Measurements from ENCODE around the gene SGIP1. TPM values are rescaled to one million over a fixed set of nuclear protein-coding genes. Genes with fewer than 3 reads are reported as not detected.
"Not testable (repeated sequence)": the region's sequence is repeated elsewhere in the genome, so short reads cannot be mapped to it uniquely, and the experiment has no call there.

The SGIP1 gene
- total RNA-seq, 1 donor from 2014 or later: 16.0 TPM

- no peak overlapping the region for H3K27ac Mint-ChIP-seq
- H3K36me3 Mint-ChIP-seq (ENCODE audit: insufficient read depth): peaks cover 1% of the 10 kb centered on the region
- no peaks in the 10 kb centered on the region for H3K4me1 Mint-ChIP-seq (ENCODE audit: low read depth)
- peaks cover 19% of the 10 kb centered on the region for H3K9me3 Mint-ChIP-seq (ENCODE audit: low read depth)
- TF ChIP-seq CTCF (IDR thresholded peaks at IDR 0.05; ENCODE audit: unreplicated experiment): no peak
- DNase-seq (ENCODE audit: low spot score, unreplicated experiment): no peak
- H3K27me3 Mint-ChIP-seq: no peaks in the 10 kb centered on the region
- H3K4me3 Mint-ChIP-seq (ENCODE audit: low read depth): no peak overlapping the region
These were observed 245.6 kb downstream of the SGIP1 start for GRCh38 chr1:66779475-66780078.

GRCh38 chr1:66785800-66786199, 251.8 kb downstream of the SGIP1 start:
- not testable (repeated sequence) for H3K27me3 Mint-ChIP-seq; H3K27ac Mint-ChIP-seq; H3K4me1 Mint-ChIP-seq (ENCODE audit: low read depth); DNase-seq (ENCODE audit: low spot score, unreplicated experiment); H3K4me3 Mint-ChIP-seq (ENCODE audit: low read depth); H3K36me3 Mint-ChIP-seq (ENCODE audit: insufficient read depth)
- H3K9me3 Mint-ChIP-seq (ENCODE audit: low read depth): peaks cover 11% of the 10 kb centered on the region

GRCh38 chr1:66787641-66788040, 253.7 kb downstream of the SGIP1 start:
- Mint-ChIP-seq H3K4me3 (ENCODE audit: low read depth) (no peak overlapping the region), H3K27me3 (peaks cover 2% of the 10 kb centered on the region), H3K9me3 (ENCODE audit: low read depth) (peaks cover 4% of the 10 kb centered on the region), H3K4me1 (ENCODE audit: low read depth) (no peaks in the 10 kb centered on the region), H3K27ac (no peak overlapping the region), H3K36me3 (ENCODE audit: insufficient read depth) (no peaks in the 10 kb centered on the region)
- DNase-seq (ENCODE audit: low spot score, unreplicated experiment): no peak
- no peak for TF ChIP-seq CTCF (IDR thresholded peaks at IDR 0.05; ENCODE audit: unreplicated experiment)

- H3K4me3 Mint-ChIP-seq (ENCODE audit: low read depth): no peak overlapping the region
- TF ChIP-seq CTCF (IDR thresholded peaks at IDR 0.05; ENCODE audit: unreplicated experiment): no peak
- no peak overlapping the region for H3K27ac Mint-ChIP-seq
- peaks cover 2% of the 10 kb centered on the region for H3K27me3 Mint-ChIP-seq
- no peaks in the 10 kb centered on the region for H3K36me3 Mint-ChIP-seq (ENCODE audit: insufficient read depth)
- no peak for DNase-seq (ENCODE audit: low spot score, unreplicated experiment)
- peaks cover 4% of the 10 kb centered on the region for H3K9me3 Mint-ChIP-seq (ENCODE audit: low read depth)
- H3K4me1 Mint-ChIP-seq (ENCODE audit: low read depth): no peaks in the 10 kb centered on the region
These were observed 254.4 kb downstream of the SGIP1 start for GRCh38 chr1:66788231-66788939.

DNA sequence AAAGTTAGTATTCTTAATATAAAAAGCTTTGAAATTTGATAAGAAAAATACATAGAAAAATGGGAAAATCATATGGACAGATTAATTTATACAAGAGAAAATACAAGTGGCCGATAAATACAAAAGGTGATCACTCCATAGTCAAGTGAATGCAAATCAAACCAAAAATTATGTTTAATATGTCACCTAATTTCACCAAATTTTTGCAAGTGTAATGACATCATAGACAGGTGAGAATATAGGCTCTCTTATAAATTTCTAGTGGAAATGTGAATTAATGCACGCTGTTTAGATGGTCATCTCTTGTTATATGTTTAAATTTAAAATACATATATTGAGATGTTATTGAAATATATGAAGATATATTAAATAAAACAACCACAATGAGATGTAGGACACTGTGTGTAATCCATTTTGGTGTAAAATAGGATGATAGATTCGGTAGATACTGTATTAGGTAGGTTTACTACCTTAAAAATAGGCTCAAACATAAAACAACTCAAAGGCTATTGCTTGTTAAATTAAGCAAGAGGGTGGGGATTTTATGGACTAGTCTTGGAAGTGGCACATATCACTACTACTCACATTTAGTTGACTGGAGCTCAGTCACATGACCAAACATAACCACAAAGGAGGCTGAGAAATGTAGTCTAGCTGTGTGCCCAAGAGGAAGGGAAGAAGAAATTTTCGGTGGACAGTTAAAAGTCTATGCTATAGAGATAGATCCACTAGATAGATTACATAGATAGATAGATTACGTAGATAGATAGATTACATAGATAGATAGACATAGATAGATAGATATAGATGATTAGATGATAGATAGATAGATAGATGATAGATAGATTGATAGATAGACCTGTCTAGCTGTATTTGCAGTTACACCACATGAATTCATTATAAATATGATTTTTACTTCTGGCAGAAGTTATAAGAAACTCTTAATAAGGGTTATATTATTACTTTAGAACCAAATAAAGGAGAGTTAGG, 258.0 kb downstream of the SGIP1 start:
- no peak for TF ChIP-seq CTCF (IDR thresholded peaks at IDR 0.05; ENCODE audit: unreplicated experiment)
- Mint-ChIP-seq H3K36me3 (ENCODE audit: insufficient read depth) (no peaks in the 10 kb centered on the region), H3K4me1 (ENCODE audit: low read depth) (no peaks in the 10 kb centered on the region), H3K4me3 (ENCODE audit: low read depth) (no peak overlapping the region), H3K9me3 (ENCODE audit: low read depth) (no peaks in the 10 kb centered on the region), H3K27ac (no peak overlapping the region), H3K27me3 (no peaks in the 10 kb centered on the region)
- no peak for DNase-seq (ENCODE audit: low spot score, unreplicated experiment)

DNA sequence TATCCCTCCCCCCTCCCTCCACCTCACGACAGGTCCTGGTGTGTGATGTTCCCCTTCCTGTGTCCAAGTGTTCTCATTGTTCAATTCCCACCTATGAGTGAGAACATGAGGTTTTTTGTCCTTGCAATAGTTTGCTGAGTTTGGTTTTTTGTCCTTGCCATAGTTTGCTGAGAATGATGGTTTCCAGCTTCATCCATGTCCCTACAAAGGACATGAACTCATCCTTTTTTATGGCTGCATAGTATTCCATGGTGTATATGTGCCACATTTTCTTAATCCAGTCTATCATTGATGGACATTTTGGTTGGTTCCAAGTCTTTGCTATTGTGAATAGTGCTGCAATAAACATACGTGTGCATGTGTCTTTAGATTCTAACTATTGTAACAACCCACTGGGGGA, 261.9 kb downstream of the SGIP1 start:
- H3K36me3 Mint-ChIP-seq (ENCODE audit: insufficient read depth); H3K27ac Mint-ChIP-seq; DNase-seq (ENCODE audit: low spot score, unreplicated experiment); H3K4me1 Mint-ChIP-seq (ENCODE audit: low read depth); H3K4me3 Mint-ChIP-seq (ENCODE audit: low read depth); H3K9me3 Mint-ChIP-seq (ENCODE audit: low read depth); H3K27me3 Mint-ChIP-seq: not testable (repeated sequence)

All from progenitor cell of endocrine pancreas (in vitro differentiated cells).